MCF 10A (cell line): ENCODE results near the gene PCDH15. TPM values are rescaled to one million over a fixed set of nuclear protein-coding genes. Genes with fewer than 3 reads are reported as not detected.

Experiments
- Bru-seq: library from RNA; stranded (reverse); fragments of 400-500 nt; gene quantifications from one replicate; lab custom pipeline; 2021; lab: Mats Ljungman, UMichigan
- BruChase-seq, 2 experiments: library from RNA; stranded (reverse); fragments of 400-500 nt; gene quantifications; one replicate each; lab custom pipeline; 2021; lab: Mats Ljungman, UMichigan
- BruUV-seq: library from RNA; stranded (reverse); fragments of 400-500 nt; replicated peaks from 2 replicates; lab custom pipeline; 2021; lab: Mats Ljungman, UMichigan
- CTCF ChIA-PET: fragments of 300-600 bp; sonication (Branson Sonifier 250); formaldehyde crosslinking; extraction: SDS; loops from one replicate; lab custom pipeline; 2021; ENCODE audit warnings: antibody characterized with exemption, inconsistent platforms; lab: Yijun Ruan, JAX
- POLR2A ChIA-PET: fragments of 300-600, 350-650 bp; sonication (Branson Sonifier 250); formaldehyde crosslinking; extraction: SDS; loops from one replicate; lab custom pipeline; 2020; ENCODE audit warnings: antibody characterized with exemption, inconsistent platforms; lab: Yijun Ruan, JAX
- DNase-seq: peaks from one replicate; pipeline ENCODE4 v3.0.0-alpha.2; 2018; ENCODE audit not compliant: unreplicated experiment
- H3K27ac Mint-ChIP-seq: one replicate; pipeline ENCODE4 v1.8.0; 2022; ENCODE audit warnings: mild to moderate bottlenecking, low read depth, mixed read lengths; ENCODE audit not compliant: unreplicated experiment
- H3K27me3 Mint-ChIP-seq: one replicate; pipeline ENCODE4 v1.8.0; 2022; ENCODE audit warnings: mixed read lengths; ENCODE audit not compliant: insufficient read depth, unreplicated experiment
- H3K36me3 Mint-ChIP-seq: one replicate; pipeline ENCODE4 v1.8.0; 2022; ENCODE audit warnings: mild to moderate bottlenecking, moderate library complexity, mixed read lengths; ENCODE audit not compliant: insufficient read depth, unreplicated experiment
- H3K4me1 Mint-ChIP-seq: one replicate; pipeline ENCODE4 v1.8.0; 2022; ENCODE audit warnings: mixed read lengths; ENCODE audit not compliant: insufficient read depth, unreplicated experiment
- H3K4me3 Mint-ChIP-seq: one replicate; pipeline ENCODE4 v1.8.0; 2022; ENCODE audit warnings: mild to moderate bottlenecking, moderate library complexity, mixed read lengths; ENCODE audit not compliant: unreplicated experiment
- H3K9me3 Mint-ChIP-seq: one replicate; pipeline ENCODE4 v1.8.0; 2022; ENCODE audit warnings: mixed read lengths; ENCODE audit not compliant: unreplicated experiment
- CTCF ChIP-seq: fragments of 200-600 bp; IDR thresholded peaks from one replicate; pipeline ENCODE4 v1.8.0; 2022; ENCODE audit warnings: antibody characterized with exemption, mild to moderate bottlenecking; ENCODE audit not compliant: unreplicated experiment
- intact Hi-C: fragments of 100-400 bp; cut with micrococcal nuclease; formaldehyde crosslinking; loops from 2 replicates; pipeline ENCODE4 v1.14.1; 2022
- long read RNA-seq: library from polyadenylated mRNA; stranded (forward); transcript quantifications from one replicate; pipeline ENCODE4 v2.0.0, GENCODE V29; 2022
- total RNA-seq: library from RNA; stranded (reverse); gene quantifications from 2 replicates; pipeline ENCODE4 v1.2.3, GENCODE V29; 2022

PCDH15 gene
- total RNA-seq, result not detected in 2 replicates
- percentile 2 among the genes with signal in this experiment for Bru-seq, nascent RNA
- percentile 2 among the genes with signal in this experiment for BruChase-seq, experiment 1, labeled RNA remaining after a 6-hour chase
- percentile 2 among the genes with signal in this experiment for BruChase-seq, experiment 2, labeled RNA remaining after a 2-hour chase
- long read RNA-seq, result 0 reads

- ChIA-PET CTCF (interaction anchor here (0.6 to 1.0 kb wide), 8 partner anchors 11 to 849 kb away, joined by 3 to 4 read pairs (median 3); no protein-coding TSS in a partner anchor), POLR2A (no interaction called here)
- Mint-ChIP-seq H3K9me3 (no peaks in the 10 kb centered on the region), H3K4me1 (peaks cover 5% of the 10 kb centered on the region), H3K36me3 (no peaks in the 10 kb centered on the region), H3K4me3 (no peak within 1 kb of the TSS), H3K27me3 (peaks cover 49% of the 10 kb centered on the region), H3K27ac (no peak within 1 kb of the TSS)
- intact Hi-C loops, result loop anchor here (5.0 kb wide), 2 partner anchors 669 to 1199 kb away; no protein-coding TSS in a partner anchor
- peak; percentile 37 for TF ChIP-seq CTCF
- DNase-seq, result peak; percentile 46
- no TSS peak for BruUV-seq
Measured at GRCh38 chr10:54800741-54801421, at the start of gene PCDH15. Gene PCDH15 (minus strand): TSS chr10:54801231. CDS start chr10:54664262, 136,969 bp downstream.

- TF ChIP-seq CTCF, result no peak
- POLR2A ChIA-PET, result interaction anchor here (0.6 kb wide), 1 partner anchor 423 kb away, joined by 3 read pairs; no protein-coding TSS in a partner anchor
- peaks cover 61% of the 10 kb centered on the region for H3K27me3 Mint-ChIP-seq
- no peaks in the 10 kb centered on the region for H3K36me3 Mint-ChIP-seq
- intact Hi-C loops, result no loop called here
- no peak overlapping the region for H3K4me3 Mint-ChIP-seq
- DNase-seq, result no peak
- no peaks in the 10 kb centered on the region for H3K4me1 Mint-ChIP-seq
- no peak overlapping the region for H3K27ac Mint-ChIP-seq
- no TSS peak for BruUV-seq
- CTCF ChIA-PET, result no interaction called here
- peaks cover 12% of the 10 kb centered on the region for H3K9me3 Mint-ChIP-seq
Measured at GRCh38 chr10:54843932-54844331, 42.9 kb upstream of the PCDH15 start.

- intact Hi-C loops, result no loop called here
- TF ChIP-seq CTCF, result no peak
- H3K9me3 Mint-ChIP-seq, result peaks cover 12% of the 10 kb centered on the region
- H3K27ac Mint-ChIP-seq, result no peak overlapping the region
- no peaks in the 10 kb centered on the region for H3K36me3 Mint-ChIP-seq
- CTCF ChIA-PET, result interaction anchor here (0.5 kb wide), 1 partner anchor 52 kb away, joined by 3 read pairs; no protein-coding TSS in a partner anchor
- no peaks in the 10 kb centered on the region for H3K4me1 Mint-ChIP-seq
- DNase-seq, result no peak
- no peak overlapping the region for H3K4me3 Mint-ChIP-seq
- BruUV-seq, result no TSS peak
- POLR2A ChIA-PET, result interaction anchor here (0.6 kb wide), 1 partner anchor 422 kb away, joined by 3 read pairs; no protein-coding TSS in a partner anchor
- H3K27me3 Mint-ChIP-seq, result peaks cover 65% of the 10 kb centered on the region
Measured at GRCh38 chr10:54843085-54843646, 42.1 kb upstream of the PCDH15 start.

GRCh38 chr10:54837479-54837878 lies 36.4 kb upstream of the PCDH15 start:
- BruUV-seq, result no TSS peak
- CTCF ChIA-PET, result no interaction called here
- no peaks in the 10 kb centered on the region for H3K4me1 Mint-ChIP-seq
- intact Hi-C loops, result no loop called here
- DNase-seq, result no peak
- no peak overlapping the region for H3K4me3 Mint-ChIP-seq
- POLR2A ChIA-PET, result no interaction called here
- no peaks in the 10 kb centered on the region for H3K36me3 Mint-ChIP-seq
- H3K9me3 Mint-ChIP-seq, result peaks cover 12% of the 10 kb centered on the region
- H3K27me3 Mint-ChIP-seq, result peaks cover 60% of the 10 kb centered on the region
- TF ChIP-seq CTCF, result no peak
- H3K27ac Mint-ChIP-seq, result no peak overlapping the region
